GM19324 (cell line): ENCODE data around the gene MITF.
"Not testable (repeated sequence)": the region's sequence is repeated elsewhere in the genome, so short reads cannot be mapped to it uniquely, and the experiment has no call there.

Experiments
- ATAC-seq: cut with Tn5 transposase; IDR thresholded peaks from one replicate; pipeline ENCODE4 v1.9.1; 2021; ENCODE audit warnings: mild to moderate bottlenecking, moderate library complexity; ENCODE audit not compliant: unreplicated experiment, low FRiP score

The MITF gene

GRCh38 chr3:69896095-69896494, 156.8 kb downstream of the MITF start:
- ATAC-seq: no peak

DNA sequence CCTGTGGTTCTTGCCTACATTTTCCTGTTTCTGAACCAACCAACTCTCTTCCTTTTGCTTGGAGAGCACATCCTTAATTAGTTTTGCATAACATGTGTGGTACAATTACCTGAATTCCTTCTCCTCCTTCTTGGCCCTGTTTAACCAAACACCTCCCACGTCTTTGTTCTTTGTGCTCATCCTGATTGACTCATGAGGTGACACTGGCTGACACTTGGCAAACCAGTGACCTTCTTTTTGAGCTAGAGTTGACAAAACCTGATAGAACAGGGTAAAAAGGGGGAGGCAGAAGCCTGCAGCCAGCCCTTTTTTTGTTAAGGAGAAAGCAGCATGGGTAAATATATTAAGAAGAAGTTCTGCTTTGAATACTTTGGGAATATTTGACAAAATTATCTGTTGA, 161.1 kb downstream of the MITF start:
- ATAC-seq: no peak

DNA sequence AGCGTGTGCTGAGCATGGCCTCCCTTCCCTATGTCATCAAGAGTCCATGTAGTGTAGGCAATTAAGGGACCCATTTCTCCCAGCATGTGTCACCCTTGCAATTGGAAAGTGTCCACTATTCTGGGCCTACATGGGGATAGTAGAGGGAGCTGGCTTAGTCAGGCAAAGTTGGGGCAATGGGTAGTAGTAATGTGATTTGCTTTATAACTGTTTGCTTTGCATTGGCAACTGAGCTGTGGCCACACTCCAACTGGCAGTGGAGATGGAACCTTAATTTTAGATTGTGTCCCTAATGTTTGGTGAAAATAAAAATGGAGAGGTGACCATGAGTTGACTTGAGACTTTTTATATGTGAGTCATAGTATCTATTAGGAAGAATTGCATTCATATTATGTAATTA, 162.5 kb downstream of the MITF start:
- no peak for ATAC-seq

GRCh38 chr3:69902386-69902785, 163.1 kb downstream of the MITF start:
- ATAC-seq: no peak

GRCh38 chr3:69906351-69906966, 167.2 kb downstream of the MITF start:
- no peak for ATAC-seq

- ATAC-seq: no peak
These were observed 168.3 kb downstream of the MITF start for GRCh38 chr3:69907554-69907953.

GRCh38 chr3:69909859-69910258, 170.6 kb downstream of the MITF start:
- ATAC-seq: not testable (repeated sequence)

GRCh38 chr3:69913422-69913821, 174.2 kb downstream of the MITF start:
- no peak for ATAC-seq

DNA sequence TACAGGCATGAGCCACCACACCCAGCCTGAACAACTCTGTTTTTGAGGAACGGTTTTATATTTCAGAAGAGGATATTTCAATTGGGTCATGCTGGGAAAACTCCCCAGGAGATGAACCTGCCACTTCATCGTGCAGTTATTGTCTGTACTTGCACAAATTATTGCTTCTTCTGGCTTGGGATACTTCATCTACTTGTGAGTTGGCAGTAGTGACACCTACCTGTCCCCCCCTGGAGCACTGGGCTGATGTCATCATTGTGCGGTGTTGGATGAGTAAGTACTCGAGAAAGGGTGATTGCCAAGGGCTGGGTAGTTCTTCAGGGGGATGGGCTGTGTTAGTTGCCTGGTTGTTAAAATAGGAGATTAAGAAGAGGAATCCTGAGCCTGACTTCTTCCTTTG, 175.1 kb downstream of the MITF start:
- no peak for ATAC-seq

- no peak for ATAC-seq
These were observed 176.5 kb downstream of the MITF start for GRCh38 chr3:69915726-69916125.

GRCh38 chr3:69920009-69920408, 180.7 kb downstream of the MITF start:
- not testable (repeated sequence) for ATAC-seq

DNA sequence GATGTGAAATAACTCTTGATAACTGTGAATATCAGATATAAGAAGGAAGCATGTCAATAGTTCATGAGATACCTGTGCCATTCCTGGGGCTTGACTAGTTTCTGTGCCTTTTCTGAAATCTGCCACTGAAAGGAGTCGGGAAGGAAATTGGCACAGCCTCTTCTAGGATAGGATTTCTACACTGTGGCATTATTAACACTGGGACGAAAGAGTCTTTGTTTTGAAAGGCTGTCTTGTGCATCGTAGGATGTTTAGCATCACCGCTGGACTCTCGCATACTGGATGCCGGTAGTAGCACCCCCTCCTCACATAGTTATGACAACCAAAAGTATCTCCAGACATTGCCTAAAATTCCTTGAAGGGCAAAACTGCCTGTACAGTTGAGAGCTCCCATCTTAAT, 182.4 kb downstream of the MITF start:
- no peak for ATAC-seq

DNA sequence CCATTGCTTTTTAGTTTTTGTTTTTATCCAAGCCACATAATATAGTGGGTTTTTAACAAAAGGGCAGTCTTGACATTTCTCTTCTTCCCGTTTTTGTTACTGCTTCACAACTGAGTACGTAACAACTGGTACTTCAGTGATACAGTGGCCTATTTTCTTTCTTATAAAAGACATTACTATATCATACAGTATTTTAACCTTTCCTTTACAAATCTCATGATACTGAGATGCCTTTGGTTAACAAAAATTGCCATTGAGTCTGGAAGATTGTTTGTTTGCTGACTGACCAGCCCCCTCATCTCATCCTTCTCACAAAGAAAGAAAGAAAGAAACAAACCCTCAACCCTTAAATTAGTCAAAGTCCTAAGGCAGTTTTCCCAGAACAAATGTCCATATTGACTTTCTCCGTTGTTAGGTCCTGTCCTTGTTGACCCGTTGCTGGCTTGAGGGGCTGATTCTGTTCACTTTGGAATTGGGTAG, 183.3 kb downstream of the MITF start:
- ATAC-seq: no peak

GRCh38 chr3:69925506-69925905, 186.2 kb downstream of the MITF start:
- no peak for ATAC-seq

DNA sequence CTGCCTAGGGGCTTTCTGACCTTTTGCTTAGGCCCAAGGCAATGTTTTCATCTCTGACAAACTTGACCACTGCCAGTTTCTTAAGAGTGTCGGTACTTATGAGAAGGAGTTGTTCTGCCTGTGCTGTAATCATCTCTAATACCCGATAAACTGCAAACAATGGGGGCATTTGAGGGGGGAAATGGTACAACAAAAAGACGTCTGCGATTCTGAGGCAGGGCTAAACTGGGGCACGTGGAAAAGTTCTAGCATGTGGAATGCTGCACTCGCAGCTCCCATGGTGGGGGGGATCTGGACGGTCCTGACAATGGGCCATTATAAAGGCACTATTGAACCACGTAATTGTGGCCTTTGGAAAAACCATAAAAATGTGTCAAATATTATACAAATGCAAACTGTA, 187.1 kb downstream of the MITF start:
- no peak for ATAC-seq

DNA sequence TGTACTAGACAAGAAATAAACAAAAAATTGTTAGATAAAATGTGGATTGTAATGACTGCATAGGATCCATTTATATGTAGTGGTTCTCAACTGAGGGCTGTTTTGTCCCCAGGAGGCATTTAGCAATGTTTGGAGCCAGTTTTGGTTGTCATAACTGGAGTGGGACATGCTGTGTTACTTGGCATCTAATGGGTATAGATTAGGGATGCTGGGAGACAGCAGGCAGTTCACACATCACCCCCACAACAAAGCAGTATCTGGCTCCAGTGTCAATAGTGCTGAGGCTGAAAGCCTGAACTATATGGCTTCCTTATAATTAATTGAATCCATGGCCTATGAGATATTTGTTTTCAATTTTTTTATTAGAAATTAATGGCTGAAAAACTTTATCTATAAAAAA, 188.3 kb downstream of the MITF start:
- ATAC-seq: no peak

GRCh38 chr3:69929019-69929418, 189.8 kb downstream of the MITF start:
- no peak for ATAC-seq

DNA sequence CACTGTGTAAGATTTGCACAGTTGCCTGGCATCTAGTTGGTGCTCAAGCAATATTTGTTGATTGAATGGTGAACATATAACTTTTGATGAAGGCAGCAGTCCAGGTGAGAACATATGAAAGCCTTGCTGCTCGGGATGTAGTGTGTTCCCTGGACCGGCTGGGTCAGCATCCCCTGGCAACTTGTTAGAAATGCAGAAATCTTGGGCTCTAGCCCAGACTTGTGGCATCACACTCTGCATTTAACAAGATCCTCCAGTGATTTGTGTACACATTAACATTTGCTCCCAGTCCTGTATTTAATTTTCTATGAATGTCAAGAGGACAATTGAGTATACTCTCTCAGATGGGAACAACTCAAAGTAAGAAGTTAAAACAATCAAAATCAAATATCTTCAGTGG, 191.3 kb downstream of the MITF start:
- ATAC-seq: no peak

DNA sequence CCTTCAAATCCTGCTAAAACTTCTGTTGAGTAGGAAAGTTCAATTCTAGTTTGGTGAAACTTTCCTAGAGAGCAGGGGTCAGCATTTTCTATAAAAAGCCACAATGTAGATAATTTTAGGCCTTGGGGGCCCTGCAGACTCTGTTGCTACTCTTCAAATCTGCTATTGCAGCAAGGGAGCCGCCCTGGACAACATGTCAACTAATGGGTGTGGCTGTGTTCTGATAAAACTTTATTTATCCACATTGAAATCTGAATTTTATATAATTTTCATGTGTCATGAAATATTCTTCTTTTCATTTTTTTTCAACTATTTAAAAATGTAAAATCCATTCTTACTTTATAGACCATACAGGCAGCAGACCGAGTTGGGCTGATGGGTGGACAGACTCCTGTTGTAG, 192.8 kb downstream of the MITF start:
- ATAC-seq: no peak

DNA sequence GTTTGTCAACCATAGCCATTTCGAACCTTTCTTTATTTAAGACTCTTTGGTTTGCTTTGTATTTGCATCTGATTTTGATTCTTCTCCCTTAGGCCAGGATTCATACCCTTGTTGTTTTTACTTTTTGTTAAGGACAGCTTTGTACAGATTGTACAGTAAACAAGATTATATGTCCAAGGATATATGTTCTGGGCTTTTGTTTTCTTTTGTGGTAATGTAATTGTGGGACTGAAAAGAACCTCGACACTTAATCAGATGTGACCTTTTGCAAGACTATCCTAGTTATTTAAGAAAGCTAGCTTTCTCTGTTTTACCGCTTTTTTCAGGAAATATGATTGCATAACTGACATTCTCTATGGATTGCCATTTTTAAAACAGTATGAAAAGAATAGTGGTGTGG, 193.2 kb downstream of the MITF start:
- ATAC-seq: no peak

GRCh38 chr3:69934398-69934797, 195.1 kb downstream of the MITF start:
- ATAC-seq: no peak

GRCh38 chr3:69936266-69936665, 197.0 kb downstream of the MITF start:
- ATAC-seq: no peak

GRCh38 chr3:69938061-69938460, 198.8 kb downstream of the MITF start:
- no peak for ATAC-seq
